CD4-positive, alpha-beta T cell (primary cell): ENCODE results near the gene ITPKA. TPM values are rescaled to one million over a fixed set of nuclear protein-coding genes. Genes with fewer than 3 reads are reported as not detected.

Experiments used
- ATAC-seq: fragments of 200-7000 bp; cut with Tn5 transposase; one replicate; pipeline ENCODE4 v1.10.0; 2022; ENCODE audit warnings: mild to moderate bottlenecking; ENCODE audit not compliant: poor library complexity
- CTCF ChIA-PET: fragments of 350-600 bp; sonication (Branson Sonifier 250); formaldehyde crosslinking; loops from one replicate; lab custom pipeline; 2021; ENCODE audit warnings: antibody characterized with exemption, inconsistent platforms; lab: Charles Lee
- POLR2A ChIA-PET: fragments of 350-600 bp; sonication (Branson Sonifier 250); formaldehyde crosslinking; loops from one replicate; lab custom pipeline; 2021; ENCODE audit warnings: antibody characterized with exemption, inconsistent platforms; lab: Charles Lee
- DNase-seq, 14 experiments: peaks; one replicate each; pipeline ENCODE4 v3.0.0-alpha.2; 2013 to 2020; ENCODE audit warnings: mixed read lengths in 2 of 14
- H3K27ac ChIP-seq, 2 donors: one replicate each; pipeline versions ENCODE4 v1.5.1 to v1.7.0; 2013; ENCODE audit warnings: low read length in 2 of 2, low read depth in 1 of 2, mild to moderate bottlenecking in 1 of 2
- H3K27me3 ChIP-seq, 2 experiments: 1 replicate in 1 of 2; 2 replicates in 1 of 2; pipeline versions ENCODE4 v1.6.1 to v1.7.0; 2013; ENCODE audit warnings: low read length in 2 of 2, control low read depth in 1 of 2, mild to moderate bottlenecking in 1 of 2, moderate library complexity in 1 of 2; ENCODE audit not compliant: insufficient read depth in 2 of 2, control insufficient read depth in 1 of 2
- H3K36me3 ChIP-seq: one replicate; pipeline ENCODE4 v1.6.1; 2013; ENCODE audit warnings: low read length, control low read depth; ENCODE audit not compliant: insufficient read depth
- H3K4me1 ChIP-seq: one replicate; pipeline ENCODE4 v1.6.1; 2013; ENCODE audit warnings: low read length, control low read depth; ENCODE audit not compliant: insufficient read depth
- H3K4me3 ChIP-seq: one replicate; pipeline ENCODE4 v1.5.1; 2013; ENCODE audit warnings: mild to moderate bottlenecking, low read length, moderate library complexity
- H3K9me3 ChIP-seq, 2 experiments: 1 replicate in 1 of 2; 2 replicates in 1 of 2; pipeline versions ENCODE4 v1.6.1 to v1.7.0; 2013; ENCODE audit warnings: low read length in 2 of 2, mild to moderate bottlenecking in 2 of 2, control low read depth in 1 of 2, moderate library complexity in 1 of 2; ENCODE audit not compliant: control insufficient read depth in 1 of 2, insufficient read depth in 1 of 2
- H3K27ac Mint-ChIP-seq: one replicate; pipeline ENCODE4 v1.8.0; 2020; ENCODE audit warnings: mixed read lengths
- H3K27me3 Mint-ChIP-seq: one replicate; pipeline ENCODE4 v1.8.0; 2021; ENCODE audit warnings: mixed read lengths
- H3K36me3 Mint-ChIP-seq: one replicate; pipeline ENCODE4 v1.8.0; 2021; ENCODE audit warnings: low read depth, mixed read lengths
- H3K4me1 Mint-ChIP-seq: one replicate; pipeline ENCODE4 v1.8.0; 2021; ENCODE audit warnings: low read depth, mixed read lengths
- H3K4me3 Mint-ChIP-seq: one replicate; pipeline ENCODE4 v1.8.0; 2020; ENCODE audit warnings: mild to moderate bottlenecking, mixed read lengths
- H3K9me3 Mint-ChIP-seq: one replicate; pipeline ENCODE4 v1.8.0; 2020; ENCODE audit warnings: mixed read lengths
- intact Hi-C, 2 experiments: fragments of 100-400 bp; cut with DNase I in 1 of 2; cut with micrococcal nuclease in 1 of 2; formaldehyde crosslinking; loops; one replicate each; pipeline versions ENCODE4 v1.15.1 to v1.9.0; 2023 to 2025; cut with DNase I, micrococcal nuclease
- total RNA-seq, 174 experiments: library from RNA in 2 of 174; stranded (reverse) in 2 of 174; gene quantifications; one replicate each; pipeline ENCODE4 v1.2.3 and lab custom pipeline; 2021 to 2026
- TF ChIP-seq, protein P1 (sequence below): fragments of 200-600 bp; IDR thresholded peaks from one replicate; pipeline ENCODE4 v1.8.0; 2022; ENCODE audit warnings: antibody characterized with exemption, mild to moderate bottlenecking

ITPKA gene
- total RNA-seq, 2 experiments from 2014 or later = not detected

GRCh38 chr15:41473418-41473817 lies 20.3 kb upstream of the ITPKA start:
- POLR2A ChIA-PET = no interaction called here

DNA sequence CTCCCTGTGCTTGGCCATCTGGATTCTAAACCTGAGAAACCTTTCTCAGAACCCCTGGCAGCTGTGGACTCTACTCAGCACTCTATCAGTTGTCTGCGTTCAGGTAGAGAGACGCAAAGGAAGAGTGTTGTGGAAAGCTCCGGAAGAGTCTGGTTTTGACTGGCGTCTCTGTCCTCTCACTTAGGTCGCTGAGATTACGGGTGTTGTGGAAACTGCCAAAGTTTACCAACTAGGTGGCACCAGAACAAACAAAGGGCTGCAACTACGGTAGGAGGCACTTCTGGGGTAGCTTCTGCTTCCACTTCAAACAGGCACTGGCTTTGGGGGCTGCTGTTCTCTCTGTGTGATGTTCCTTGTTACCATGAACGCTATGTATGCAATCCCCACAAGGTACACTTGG lies 19.2 kb upstream of the ITPKA start:
- TF ChIP-seq, protein P1, sequence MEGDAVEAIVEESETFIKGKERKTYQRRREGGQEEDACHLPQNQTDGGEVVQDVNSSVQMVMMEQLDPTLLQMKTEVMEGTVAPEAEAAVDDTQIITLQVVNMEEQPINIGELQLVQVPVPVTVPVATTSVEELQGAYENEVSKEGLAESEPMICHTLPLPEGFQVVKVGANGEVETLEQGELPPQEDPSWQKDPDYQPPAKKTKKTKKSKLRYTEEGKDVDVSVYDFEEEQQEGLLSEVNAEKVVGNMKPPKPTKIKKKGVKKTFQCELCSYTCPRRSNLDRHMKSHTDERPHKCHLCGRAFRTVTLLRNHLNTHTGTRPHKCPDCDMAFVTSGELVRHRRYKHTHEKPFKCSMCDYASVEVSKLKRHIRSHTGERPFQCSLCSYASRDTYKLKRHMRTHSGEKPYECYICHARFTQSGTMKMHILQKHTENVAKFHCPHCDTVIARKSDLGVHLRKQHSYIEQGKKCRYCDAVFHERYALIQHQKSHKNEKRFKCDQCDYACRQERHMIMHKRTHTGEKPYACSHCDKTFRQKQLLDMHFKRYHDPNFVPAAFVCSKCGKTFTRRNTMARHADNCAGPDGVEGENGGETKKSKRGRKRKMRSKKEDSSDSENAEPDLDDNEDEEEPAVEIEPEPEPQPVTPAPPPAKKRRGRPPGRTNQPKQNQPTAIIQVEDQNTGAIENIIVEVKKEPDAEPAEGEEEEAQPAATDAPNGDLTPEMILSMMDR = no peak
- intact Hi-C loops = loop anchor here in 1 of 2 experiments (10.0 kb wide), 1 partner anchor 270 kb away; no protein-coding TSS in a partner anchor
- no peaks in the 10 kb centered on the region for H3K27me3 ChIP-seq
- H3K27ac Mint-ChIP-seq = no peak overlapping the region
- ChIA-PET CTCF (no interaction called here), POLR2A (no interaction called here)
- DNase-seq (no peak), ATAC-seq (no peak)
- H3K9me3 ChIP-seq = no peaks in the 10 kb centered on the region
- no peaks in the 10 kb centered on the region for H3K4me1 ChIP-seq
- H3K27me3 Mint-ChIP-seq = no peaks in the 10 kb centered on the region
- no peaks in the 10 kb centered on the region for H3K4me1 Mint-ChIP-seq
- H3K36me3 Mint-ChIP-seq = peaks cover 79% of the 10 kb centered on the region
- no peaks in the 10 kb centered on the region for H3K9me3 Mint-ChIP-seq
- H3K4me3 ChIP-seq = no peak overlapping the region
- no peak overlapping the region for H3K27ac ChIP-seq
- no peak overlapping the region for H3K4me3 Mint-ChIP-seq
- H3K36me3 ChIP-seq = peaks cover 83% of the 10 kb centered on the region

More at GRCh38 chr15:41473418-41473817, 20.3 kb upstream of the ITPKA start:
- Histone ChIP-seq H3K4me3 (no peak overlapping the region), H3K4me1 (no peaks in the 10 kb centered on the region), H3K9me3 (no peaks in the 10 kb centered on the region), H3K36me3 (peaks cover 77% of the 10 kb centered on the region), H3K27me3 (no peaks in the 10 kb centered on the region), H3K27ac (no peak overlapping the region)
- H3K9me3 Mint-ChIP-seq = no peaks in the 10 kb centered on the region
- DNase-seq = no peak
- no peak for ATAC-seq
- no peaks in the 10 kb centered on the region for H3K4me1 Mint-ChIP-seq
- CTCF ChIA-PET = no interaction called here
- H3K27me3 Mint-ChIP-seq = no peaks in the 10 kb centered on the region
- H3K36me3 Mint-ChIP-seq = peaks cover 79% of the 10 kb centered on the region
- H3K4me3 Mint-ChIP-seq = no peak overlapping the region
- TF ChIP-seq, protein P1 = no peak
- intact Hi-C loops = loop anchor here in 1 of 2 experiments (10.0 kb wide), 1 partner anchor 271 kb away; no protein-coding TSS in a partner anchor
- H3K27ac Mint-ChIP-seq = no peak overlapping the region

DNA sequence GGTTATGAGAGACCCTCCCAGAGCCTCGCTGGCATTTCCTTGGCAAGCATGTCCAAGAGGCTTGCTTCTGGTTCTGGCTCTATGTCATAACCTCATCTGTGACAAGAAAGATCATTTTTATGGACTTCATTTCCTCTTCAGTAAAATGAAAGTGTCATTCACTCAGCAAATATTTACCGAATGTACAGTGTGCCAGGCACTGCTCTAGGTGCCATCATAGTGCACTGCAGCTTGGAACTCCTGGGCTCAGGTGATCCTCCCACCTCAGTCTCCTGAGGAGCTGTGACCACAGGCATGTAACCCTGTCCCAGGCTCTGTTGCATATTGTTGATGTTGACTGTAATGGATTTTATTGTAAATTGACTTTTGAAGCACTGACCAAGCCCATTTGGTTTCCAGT lies 18.7 kb upstream of the ITPKA start:
- Mint-ChIP-seq H3K4me1 (no peaks in the 10 kb centered on the region), H3K27ac (no peak overlapping the region), H3K27me3 (no peaks in the 10 kb centered on the region), H3K36me3 (peaks cover 79% of the 10 kb centered on the region), H3K9me3 (no peaks in the 10 kb centered on the region), H3K4me3 (no peak overlapping the region)
- H3K27ac ChIP-seq = no peak overlapping the region
- H3K36me3 ChIP-seq = peaks cover 84% of the 10 kb centered on the region
- H3K9me3 ChIP-seq = no peaks in the 10 kb centered on the region
- no peak for DNase-seq
- no peaks in the 10 kb centered on the region for H3K4me1 ChIP-seq
- TF ChIP-seq, protein P1 = no peak
- no peak for ATAC-seq
- no peaks in the 10 kb centered on the region for H3K27me3 ChIP-seq
- H3K4me3 ChIP-seq = no peak overlapping the region
- intact Hi-C loops = loop anchor here in 1 of 2 experiments (10.0 kb wide), 1 partner anchor 270 kb away; no protein-coding TSS in a partner anchor
- POLR2A ChIA-PET = no interaction called here
- CTCF ChIA-PET = no interaction called here
